ENCODE results near the gene LRRC8C.

DNA sequence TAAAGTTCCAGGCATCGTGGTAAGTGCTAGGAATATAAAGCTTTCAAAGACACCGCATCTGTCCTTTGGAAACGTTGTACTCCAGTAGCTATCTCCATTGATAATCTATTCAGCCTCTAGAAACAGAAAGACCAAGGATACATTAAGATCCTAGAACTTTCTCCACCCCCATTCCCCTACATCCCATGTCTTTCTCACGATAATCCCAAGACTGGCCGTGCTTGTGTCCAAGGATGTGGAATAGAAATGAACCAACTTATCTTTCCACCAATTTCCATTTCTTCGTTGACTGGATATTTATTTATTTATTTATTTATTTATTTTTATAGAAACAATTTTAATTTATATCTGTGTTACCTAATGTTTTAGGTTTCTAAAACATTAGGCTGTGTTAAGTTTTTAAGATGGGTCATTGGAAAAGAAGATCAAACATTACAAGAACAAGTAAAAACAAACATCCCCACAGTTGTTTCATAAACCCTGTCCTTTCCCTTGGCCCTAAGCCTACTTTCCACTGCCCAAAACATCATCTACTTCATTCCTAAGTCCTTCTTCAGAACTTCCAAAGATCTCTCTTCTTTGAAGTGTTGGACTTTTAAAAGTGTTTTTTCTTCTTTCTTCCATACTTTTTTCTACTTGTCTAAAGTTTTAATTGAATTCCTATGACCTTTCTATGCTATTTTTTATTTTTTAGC lies 39.7 kb downstream of the LRRC8C start:
- TF ChIP-seq, protein P1, sequence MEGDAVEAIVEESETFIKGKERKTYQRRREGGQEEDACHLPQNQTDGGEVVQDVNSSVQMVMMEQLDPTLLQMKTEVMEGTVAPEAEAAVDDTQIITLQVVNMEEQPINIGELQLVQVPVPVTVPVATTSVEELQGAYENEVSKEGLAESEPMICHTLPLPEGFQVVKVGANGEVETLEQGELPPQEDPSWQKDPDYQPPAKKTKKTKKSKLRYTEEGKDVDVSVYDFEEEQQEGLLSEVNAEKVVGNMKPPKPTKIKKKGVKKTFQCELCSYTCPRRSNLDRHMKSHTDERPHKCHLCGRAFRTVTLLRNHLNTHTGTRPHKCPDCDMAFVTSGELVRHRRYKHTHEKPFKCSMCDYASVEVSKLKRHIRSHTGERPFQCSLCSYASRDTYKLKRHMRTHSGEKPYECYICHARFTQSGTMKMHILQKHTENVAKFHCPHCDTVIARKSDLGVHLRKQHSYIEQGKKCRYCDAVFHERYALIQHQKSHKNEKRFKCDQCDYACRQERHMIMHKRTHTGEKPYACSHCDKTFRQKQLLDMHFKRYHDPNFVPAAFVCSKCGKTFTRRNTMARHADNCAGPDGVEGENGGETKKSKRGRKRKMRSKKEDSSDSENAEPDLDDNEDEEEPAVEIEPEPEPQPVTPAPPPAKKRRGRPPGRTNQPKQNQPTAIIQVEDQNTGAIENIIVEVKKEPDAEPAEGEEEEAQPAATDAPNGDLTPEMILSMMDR (IDR thresholded peaks at IDR 0.05; ENCODE audit: low read length): no peak
- TF ChIP-seq EZH2 (IDR thresholded peaks at IDR 0.05; ENCODE audit: borderline replicate concordance, low read length): no peak

Data from OCI-LY1 (cell line).